SK-N-SH (cell line): ENCODE measurements around the gene DHX57. TPM values are rescaled to one million over a fixed set of nuclear protein-coding genes. Genes with fewer than 3 reads are reported as not detected.

Experiments
- CTCF ChIA-PET: fragments of 300-600, 350-600 bp; formaldehyde crosslinking; extraction: SDS; loops from one replicate; lab custom pipeline; 2021; lab: Yijun Ruan, JAX
- POLR2A ChIA-PET: fragments of 350-600 bp; sonication (Branson Sonifier 250); formaldehyde crosslinking; extraction: SDS; loops from one replicate; lab custom pipeline; 2020; ENCODE audit warnings: antibody characterized with exemption, inconsistent platforms; lab: Yijun Ruan, JAX
- DNase-seq: peaks from one replicate; pipeline ENCODE4 v3.0.0; 2012
- H2AFZ ChIP-seq: fragments of 200-600 bp; sonication (generic); 2 replicates; pipeline ENCODE4 v1.8.1; 2016; ENCODE audit warnings: antibody characterized with exemption, mild to moderate bottlenecking, low read depth
- H3F3A ChIP-seq: fragments of 200-600 bp; sonication (generic); replicated peaks from 2 replicates; pipeline ENCODE3; 2016; ENCODE audit warnings: antibody characterized with exemption, mild to moderate bottlenecking; ENCODE audit not compliant: insufficient read depth
- H3K27ac ChIP-seq, 2 experiments: fragments of 200-500 bp in 1 of 2; fragments of 200-600 bp in 1 of 2; sonication (Bioruptor generic) in 1 of 2; sonication (generic), shearing (Covaris generic) in 1 of 2; 2 replicates each; pipeline versions ENCODE4 v1.5.1 to v1.6.1; 2014 to 2016; ENCODE audit warnings: low read depth in 2 of 2, inconsistent platforms in 1 of 2, low read length in 1 of 2, mild to moderate bottlenecking in 1 of 2, mixed read lengths in 1 of 2
- H3K27me3 ChIP-seq: fragments of 200-600 bp; sonication (generic), shearing (Covaris generic); 2 replicates; pipeline ENCODE4 v1.6.1; 2016; ENCODE audit warnings: mixed run types; ENCODE audit not compliant: insufficient read depth
- H3K36me3 ChIP-seq, 2 experiments: fragments of 200-500 bp in 1 of 2; fragments of 200-600 bp in 1 of 2; sonication (Bioruptor generic) in 1 of 2; sonication (generic) in 1 of 2; replicated peaks in 1 of 2; 2 replicates each; pipeline versions ENCODE3 to v1.5.1; 2014 to 2016; ENCODE audit warnings: low read length in 1 of 2, mild to moderate bottlenecking in 1 of 2; ENCODE audit not compliant: insufficient read depth in 2 of 2, control insufficient read depth in 1 of 2
- H3K4me1 ChIP-seq, 2 experiments: fragments of 200-500 bp in 1 of 2; fragments of 200-600 bp in 1 of 2; sonication (Bioruptor generic) in 1 of 2; sonication (generic), shearing (Covaris generic) in 1 of 2; 2 replicates each; pipeline versions ENCODE4 v1.5.1 to v1.6.1; 2014 to 2016; ENCODE audit warnings: low read depth in 1 of 2, low read length in 1 of 2, mixed run types in 1 of 2; ENCODE audit not compliant: insufficient read depth in 2 of 2, control insufficient read depth in 1 of 2
- H3K4me2 ChIP-seq: fragments of 200-600 bp; sonication (generic), shearing (Covaris generic); 2 replicates; pipeline ENCODE4 v1.6.1; 2017; ENCODE audit warnings: mixed run types
- H3K4me3 ChIP-seq, 2 experiments: fragments of 200-500 bp in 1 of 2; fragments of 200-600 bp in 1 of 2; sonication (Bioruptor generic) in 1 of 2; sonication (generic), shearing (Covaris generic) in 1 of 2; 2 replicates each; pipeline versions ENCODE4 v1.5.1 to v1.8.1; 2014 to 2016; ENCODE audit warnings: low read depth in 2 of 2, inconsistent platforms in 1 of 2, low read length in 1 of 2, mild to moderate bottlenecking in 1 of 2, mixed read lengths in 1 of 2, moderate library complexity in 1 of 2
- H3K79me2 ChIP-seq: fragments of 200-600 bp; sonication (generic); 2 replicates; pipeline ENCODE4 v1.8.1; 2017; ENCODE audit warnings: mild to moderate bottlenecking; ENCODE audit not compliant: insufficient read depth
- H3K9ac ChIP-seq: fragments of 200-600 bp; sonication (generic); 2 replicates; pipeline ENCODE4 v1.6.1; 2017; ENCODE audit warnings: mixed run types
- H3K9me2 ChIP-seq: fragments of 200-600 bp; sonication (generic); 2 replicates; pipeline ENCODE4 v1.6.1; 2017; ENCODE audit warnings: mixed run types
- H3K9me3 ChIP-seq: fragments of 200-600 bp; sonication (generic); 2 replicates; pipeline ENCODE4 v1.6.1; 2017; ENCODE audit warnings: mixed run types, mild to moderate bottlenecking, moderate library complexity
- H4K20me1 ChIP-seq: fragments of 200-600 bp; sonication (generic); 2 replicates; pipeline ENCODE4 v1.6.1; 2017; ENCODE audit warnings: mild to moderate bottlenecking, mixed run types; ENCODE audit not compliant: insufficient read depth
- CHD2 ChIP-seq: fragments of 150-350 bp; IDR thresholded peaks from 2 replicates; pipeline ENCODE4 v1.6.1; 2018; ENCODE audit warnings: low read length; ENCODE audit not compliant: partially characterized antibody
- CTCF ChIP-seq: fragments of 200-600 bp; sonication (generic); IDR thresholded peaks from 2 replicates; pipeline ENCODE4 v1.6.1; 2017; ENCODE audit warnings: antibody characterized with exemption, mild to moderate bottlenecking, moderate library complexity
- ELF1 ChIP-seq: IDR thresholded peaks from 2 replicates; pipeline ENCODE4 v1.4.0; 2012
- EP300 ChIP-seq, 2 experiments: IDR thresholded peaks; 2 replicates each; pipeline versions ENCODE4 v1.4.0 to v1.6.1; 2012; ENCODE audit warnings: borderline replicate concordance in 1 of 2, low read depth in 1 of 2, low read length in 1 of 2
- EZH2phosphoT487 ChIP-seq: fragments of 200-600 bp; sonication (generic); IDR thresholded peaks from 2 replicates; pipeline ENCODE4 v1.6.1; 2017; ENCODE audit warnings: low read depth, mixed run types, mild to moderate bottlenecking, antibody characterized with exemption, moderate library complexity, borderline replicate concordance
- FOSL2 ChIP-seq: IDR thresholded peaks from 2 replicates; pipeline ENCODE4 v1.4.0; 2012; ENCODE audit warnings: low read depth, mild to moderate bottlenecking, moderate library complexity, borderline replicate concordance
- GABPA ChIP-seq: IDR thresholded peaks from 2 replicates; pipeline ENCODE4 v1.4.0; 2012; ENCODE audit warnings: low read depth, mild to moderate bottlenecking
- IRF3 ChIP-seq: fragments of 150-350 bp; IDR thresholded peaks from 2 replicates; pipeline ENCODE4 v1.6.1; 2016; ENCODE audit warnings: mild to moderate bottlenecking, low read depth, low read length
- JUND ChIP-seq: IDR thresholded peaks from 2 replicates; pipeline ENCODE4 v1.4.0; 2012
- MXI1 ChIP-seq: IDR thresholded peaks from 2 replicates; pipeline ENCODE4 v1.6.1; 2012; ENCODE audit warnings: mild to moderate bottlenecking, low read depth, low read length, improper control_type of control experiment
- POLR2AphosphoS5 ChIP-seq: IDR thresholded peaks from 2 replicates; pipeline ENCODE4 v1.6.1; 2012; ENCODE audit warnings: low read depth, low read length
- RAD21 ChIP-seq: IDR thresholded peaks from 2 replicates; pipeline ENCODE4 v1.6.1; 2012; ENCODE audit warnings: mild to moderate bottlenecking, low read length
- SIN3A ChIP-seq: IDR thresholded peaks from 2 replicates; pipeline ENCODE4 v1.6.1; 2012; ENCODE audit warnings: low read depth, mild to moderate bottlenecking, low read length, moderate library complexity, borderline replicate concordance
- SMC3 ChIP-seq: IDR thresholded peaks from 2 replicates; pipeline ENCODE4 v1.6.1; 2012; ENCODE audit warnings: low read depth, low read length, improper control_type of control experiment
- TAF1 ChIP-seq: IDR thresholded peaks from 2 replicates; pipeline ENCODE4 v1.6.1; 2012; ENCODE audit warnings: low read depth, mild to moderate bottlenecking, low read length, moderate library complexity, borderline replicate concordance
- USF2 ChIP-seq: fragments of 150-350 bp; IDR thresholded peaks from 2 replicates; pipeline ENCODE4 v1.6.1; 2017; ENCODE audit warnings: antibody characterized with exemption, low read length, low read depth, borderline replicate concordance
- YY1 ChIP-seq: IDR thresholded peaks from 2 replicates; pipeline ENCODE4 v1.4.0; 2012; ENCODE audit warnings: low read depth, mild to moderate bottlenecking
- WGBS: methylation state at CpG from one replicate; pipeline ENCODE4 v1.1.6; 2017; ENCODE audit warnings: low lambda C conversion rate; 5-methylcytosine and 5-hydroxymethylcytosine counted together
- polyA plus RNA-seq, 3 experiments: library from polyadenylated mRNA; depleted of rRNA; stranded (reverse); fragments of >200 nt; gene quantifications; 2 replicates each; pipeline ENCODE4 v1.2.3, GENCODE V29; 2012

Gene DHX57
- polyA plus RNA-seq, 1 of the 3 experiments (the other 2 are of a cell fraction), result 12.3 TPM

GRCh38 chr2:38863061-38863695, 12.6 kb downstream of the DHX57 start:
- Histone ChIP-seq H3K36me3 (peaks cover 50 to 65% of the 10 kb centered on the region in 2 experiments), H3K4me2 (no peak overlapping the region), H4K20me1 (no peaks in the 10 kb centered on the region), H3K27me3 (no peaks in the 10 kb centered on the region), H3K79me2 (no peaks in the 10 kb centered on the region; the same call in 1 of the 2 replicates), H3K4me1 (no peaks in the 10 kb centered on the region), H3K9me3 (no peaks in the 10 kb centered on the region), H3F3A (no peaks in the 10 kb centered on the region), H2AFZ (no peak overlapping the region), H3K4me3 (no peak overlapping the region), H3K9me2 (no peaks in the 10 kb centered on the region), H3K9ac (no peak overlapping the region), H3K27ac (no peak overlapping the region)
- POLR2A ChIA-PET, result no interaction called here
- DNase-seq, result no peak
- WGBS, result 93% methylated on average over 2 of the region's 2 CpGs
- TF ChIP-seq JUND (no peak), GABPA (no peak), FOSL2 (no peak), CHD2 (no peak), POLR2AphosphoS5 (no peak), EZH2phosphoT487 (no peak)
- CTCF ChIA-PET, result no interaction called here

- Histone ChIP-seq H3K4me3 (no peak overlapping the region), H3K4me2 (no peak overlapping the region)
- TF ChIP-seq YY1, result no peak
- TF ChIP-seq FOSL2, result no peak
- TF ChIP-seq RAD21, result no peak
- TF ChIP-seq USF2, result no peak
- TF ChIP-seq, all 33 proteins: peak for 0
- ChIA-PET CTCF (no interaction called here), POLR2A (no interaction called here)
- Histone ChIP-seq H3K9me2 (no peaks in the 10 kb centered on the region), H3K36me3 (peaks cover 57 to 62% of the 10 kb centered on the region in 2 experiments), H3K27ac (no peak overlapping the region), H3F3A (no peaks in the 10 kb centered on the region), H3K4me1 (no peaks in the 10 kb centered on the region), H4K20me1 (no peaks in the 10 kb centered on the region), H3K79me2 (no peaks in the 10 kb centered on the region), H2AFZ (no peak overlapping the region), H3K9ac (no peak overlapping the region), H3K27me3 (no peaks in the 10 kb centered on the region), H3K9me3 (no peaks in the 10 kb centered on the region)
- DNase-seq, result no peak
Measured at GRCh38 chr2:38862476-38862875, 13.3 kb downstream of the DHX57 start.

- Histone ChIP-seq H3K4me2 (no peak overlapping the region), H4K20me1 (no peaks in the 10 kb centered on the region), H3F3A (no peaks in the 10 kb centered on the region), H3K9me2 (no peaks in the 10 kb centered on the region), H3K36me3 (peaks cover 70 to 84% of the 10 kb centered on the region in 2 experiments), H3K79me2 (no peaks in the 10 kb centered on the region), H2AFZ (no peak overlapping the region), H3K9me3 (no peaks in the 10 kb centered on the region), H3K4me3 (no peak overlapping the region), H3K4me1 (no peaks in the 10 kb centered on the region), H3K9ac (no peak overlapping the region), H3K27me3 (no peaks in the 10 kb centered on the region), H3K27ac (no peak overlapping the region)
- ChIA-PET CTCF (interaction anchor here (1.0 to 1.5 kb wide), 2 partner anchors 16 to 21 kb away, joined by 3 to 4 read pairs; no protein-coding TSS in a partner anchor), POLR2A (no interaction called here)
- 94% methylated on average over 1 of the region's 1 CpG for WGBS
- no peak for DNase-seq
- TF ChIP-seq TAF1 (no peak), CTCF (no peak), JUND (no peak), POLR2AphosphoS5 (no peak), MXI1 (no peak), FOSL2 (no peak), CHD2 (no peak), IRF3 (no peak), GABPA (no peak), SMC3 (no peak), EP300 (IDR thresholded peaks at IDR 0.05; ENCODE audit: borderline replicate concordance in 1 of 2, low read depth in 1 of 2, low read length in 1 of 2) (no peak), EZH2phosphoT487 (no peak), SIN3A (no peak), ELF1 (no peak)
Measured at GRCh38 chr2:38856165-38856564, 19.6 kb downstream of the DHX57 start.
